Iris pigment epithelial cell (primary cell): Measurements from ENCODE around the gene DIO3.
A peak's percentile ranks its signal among the peaks of the same experiment; 100 is the strongest.

Source experiments
- DNase-seq: peaks from one replicate; pipeline ENCODE4 v3.0.0-alpha.2; 2011; ENCODE audit warnings: low read depth

DIO3 gene

DNA sequence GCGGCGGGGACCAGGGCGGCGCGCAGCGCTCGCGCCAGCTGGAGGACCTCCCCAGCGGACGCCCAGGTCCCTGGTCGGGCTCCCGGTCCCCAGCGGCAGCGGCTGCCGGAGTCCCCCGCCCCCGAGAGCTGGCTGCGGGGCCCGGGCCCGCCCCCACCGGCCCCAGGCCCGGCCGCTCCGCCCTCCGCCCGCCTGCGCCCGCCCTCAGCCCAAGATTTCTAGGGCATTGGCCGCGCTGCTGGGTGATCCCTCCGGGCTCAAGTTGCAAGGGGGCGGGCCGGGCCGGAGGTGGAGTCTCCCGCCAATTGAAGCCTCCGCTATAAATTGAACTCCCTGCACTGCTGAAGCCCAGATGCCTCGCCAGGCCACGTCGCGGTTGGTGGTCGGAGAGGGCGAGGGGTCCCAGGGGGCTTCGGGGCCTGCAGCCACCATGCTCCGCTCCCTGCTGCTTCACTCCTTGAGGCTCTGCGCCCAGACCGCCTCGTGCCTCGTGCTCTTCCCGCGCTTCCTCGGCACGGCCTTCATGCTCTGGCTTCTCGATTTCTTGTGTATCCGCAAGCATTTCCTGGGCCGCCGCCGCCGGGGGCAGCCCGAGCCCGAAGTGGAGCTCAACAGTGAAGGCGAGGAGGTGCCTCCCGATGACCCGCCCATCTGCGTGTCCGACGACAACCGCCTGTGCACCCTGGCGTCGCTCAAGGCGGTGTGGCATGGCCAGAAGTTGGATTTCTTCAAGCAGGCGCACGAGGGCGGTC is at the start of gene DIO3:
DIO3 (plus strand) TSS at position 351 of the 752 bp plus-strand sequence.
- DNase-seq, result peak; percentile 10

DNA sequence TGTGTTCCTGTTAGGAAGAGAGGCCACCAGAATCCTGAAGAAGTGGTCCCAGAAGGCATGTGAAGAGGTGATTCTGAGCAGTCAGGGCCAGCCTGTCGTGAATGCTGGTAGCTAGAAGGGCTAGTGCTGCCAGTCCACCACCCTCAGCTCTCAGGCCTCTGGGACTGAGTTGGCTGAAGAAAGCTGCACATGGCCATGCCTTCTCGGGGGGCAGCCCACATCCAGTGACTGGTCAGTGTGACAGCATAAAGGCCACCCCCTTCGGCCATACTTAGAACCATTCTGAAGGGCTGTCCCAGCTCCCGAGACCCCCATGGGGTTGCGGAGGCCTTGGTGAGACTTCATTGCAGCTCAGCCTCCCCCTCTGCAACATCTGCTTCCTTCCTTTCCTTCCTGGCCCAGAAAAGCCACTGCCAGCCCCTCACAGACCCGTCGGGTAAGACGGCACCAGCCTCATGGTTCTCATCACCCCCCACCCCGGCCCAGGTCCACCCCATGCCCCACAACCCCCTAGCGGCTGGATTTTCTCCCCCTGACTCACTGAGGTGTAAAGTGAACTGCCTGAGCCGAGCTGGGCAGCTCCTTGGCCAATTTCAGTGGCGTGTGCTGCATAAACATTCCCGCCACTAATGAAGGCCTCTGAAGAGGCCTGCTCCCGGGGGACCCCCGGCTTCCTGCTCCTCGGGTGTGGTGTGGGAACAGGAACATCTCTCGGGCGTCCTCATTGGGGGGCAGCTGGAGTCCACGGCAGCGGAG is 49.5 kb upstream of the DIO3 start:
- DNase-seq, result no peak

DNA sequence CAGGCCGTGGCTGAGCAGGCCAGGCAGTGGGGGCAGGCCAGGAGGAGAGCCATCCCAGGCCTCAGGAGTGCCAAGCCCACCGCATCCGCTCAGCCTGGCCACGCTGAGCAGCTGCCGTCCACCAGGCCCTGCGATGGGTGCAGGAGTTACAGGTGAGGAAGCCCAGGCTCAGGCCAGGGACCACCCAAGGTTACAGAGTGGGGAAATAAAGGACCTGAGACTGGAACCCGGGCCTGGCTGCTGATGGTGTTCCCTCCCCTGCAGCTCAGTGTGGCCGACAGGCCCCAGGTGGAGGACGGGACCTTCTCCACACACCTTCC is 49.0 kb upstream of the DIO3 start:
- no peak for DNase-seq

DNA sequence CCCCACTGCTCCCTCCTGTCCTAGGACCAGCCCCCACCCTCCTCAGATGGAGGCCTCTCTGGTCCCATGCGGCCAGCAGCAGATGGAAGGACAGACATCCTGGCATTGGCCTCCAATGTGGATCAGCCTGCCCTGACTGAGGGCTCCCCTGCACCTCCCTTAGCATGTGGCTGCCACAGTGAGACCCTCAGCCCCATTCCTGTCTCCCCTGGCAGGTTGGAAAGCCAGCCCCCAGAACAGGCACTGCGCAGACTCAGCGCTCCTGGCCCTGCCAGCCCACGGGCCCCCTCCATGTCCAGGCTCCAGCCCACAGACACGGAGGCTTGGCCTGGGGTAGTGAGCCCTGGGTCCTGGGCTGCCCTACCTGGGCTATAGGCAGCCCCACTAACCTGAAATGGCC is 47.2 kb upstream of the DIO3 start:
- no peak for DNase-seq

DNA sequence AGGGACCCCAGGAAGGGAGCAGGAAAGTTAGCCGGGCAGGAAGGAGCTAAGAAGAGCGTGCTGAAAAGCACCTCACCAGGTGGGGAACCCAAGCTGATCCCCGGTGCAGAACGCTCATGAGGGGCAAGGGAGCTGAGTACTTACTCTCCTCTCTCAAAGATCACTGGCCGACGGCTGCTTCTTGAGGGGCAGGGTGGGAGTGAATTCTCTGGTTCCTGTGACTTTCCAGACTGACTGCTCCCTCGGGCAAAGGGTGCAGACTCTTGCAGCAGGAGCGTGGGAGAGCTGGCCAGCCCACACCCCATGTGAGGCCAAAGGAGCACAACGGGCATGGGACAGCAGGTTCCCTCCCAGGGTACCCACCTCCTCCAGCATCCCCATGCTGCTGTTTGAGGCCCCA is 44.9 kb upstream of the DIO3 start:
- DNase-seq, result no peak

DNA sequence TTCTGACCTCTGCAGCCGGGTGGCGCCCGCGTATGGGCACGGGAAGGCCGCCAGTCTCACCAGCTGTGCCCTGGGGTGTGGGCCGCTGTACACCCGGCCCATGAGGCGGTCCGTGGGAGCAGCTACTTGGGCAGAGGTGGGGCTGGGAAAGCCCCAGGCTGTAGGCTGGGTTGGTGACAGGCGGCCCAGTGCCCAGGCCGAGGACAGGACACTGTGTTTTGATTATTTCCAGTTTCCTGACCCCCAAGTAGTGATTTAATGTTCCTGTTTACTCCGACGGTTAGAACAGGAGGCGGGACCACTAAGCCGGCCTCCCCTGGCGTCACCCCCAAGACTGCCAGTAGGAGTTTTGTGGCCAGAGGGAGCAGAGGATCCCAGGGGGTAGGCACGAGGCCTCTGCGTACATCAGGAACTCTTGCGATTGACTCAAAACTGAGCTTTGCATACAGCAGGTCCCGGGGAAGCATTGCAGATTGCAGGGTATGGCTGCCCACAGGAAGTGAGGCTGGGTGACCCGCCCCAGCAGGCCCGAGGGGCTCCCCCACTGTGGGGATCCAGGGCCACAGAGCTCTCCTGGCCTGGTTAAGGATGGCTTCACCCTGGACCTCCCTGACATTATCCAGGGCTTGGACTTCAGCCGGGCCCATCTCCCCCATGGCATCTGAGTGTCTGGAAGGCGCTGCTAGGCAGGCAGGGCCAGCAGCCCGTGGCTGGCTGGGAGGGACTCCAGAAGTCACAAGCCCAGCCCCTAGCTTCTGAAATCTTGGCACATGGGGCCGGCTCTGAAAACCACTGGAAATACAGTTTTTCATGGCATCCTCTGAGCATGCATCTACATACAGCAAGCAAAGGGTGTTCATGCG is 42.5 kb upstream of the DIO3 start:
- no peak for DNase-seq

DNA sequence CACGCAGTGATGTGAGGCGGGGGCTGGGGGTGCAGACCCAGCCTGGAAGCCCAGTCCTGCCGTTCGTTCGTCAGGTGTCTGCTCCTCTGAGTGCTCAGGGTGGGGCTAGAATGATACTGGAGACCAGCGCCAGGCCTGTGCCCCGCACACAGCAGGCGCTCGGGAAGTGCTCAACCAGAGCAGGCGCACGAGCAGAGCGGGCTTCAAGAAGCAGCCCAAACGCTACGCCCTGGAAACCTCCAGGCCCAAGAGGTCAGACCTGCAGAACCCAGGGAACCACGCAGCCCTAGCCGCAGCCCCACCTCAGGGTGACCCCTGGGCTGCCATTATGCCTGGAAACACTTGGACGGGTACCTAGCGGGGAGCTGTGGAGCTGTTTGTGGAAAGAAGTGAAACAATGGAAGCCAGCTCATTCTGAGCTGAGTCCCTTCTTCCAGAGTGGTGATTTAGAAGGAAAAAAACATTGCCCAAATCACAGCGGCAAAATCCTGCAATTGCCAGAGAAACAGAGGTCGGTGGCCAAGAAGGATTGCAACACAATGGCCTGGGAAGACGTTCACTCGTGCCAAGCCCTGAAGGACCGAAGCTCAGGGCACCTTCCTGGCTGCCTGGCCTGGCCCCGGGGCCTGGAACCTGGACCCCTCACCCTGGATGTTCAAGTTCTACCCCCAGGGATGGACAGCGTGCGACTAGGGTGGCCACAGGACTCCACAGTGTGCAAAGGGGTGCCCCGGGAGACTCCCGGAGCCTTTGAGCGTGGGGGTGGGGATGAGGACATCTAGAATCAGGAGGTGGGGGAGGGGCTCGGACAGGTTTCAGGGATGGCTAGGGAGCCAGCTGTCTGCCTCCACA is 40.4 kb upstream of the DIO3 start:
- no peak for DNase-seq

DNA sequence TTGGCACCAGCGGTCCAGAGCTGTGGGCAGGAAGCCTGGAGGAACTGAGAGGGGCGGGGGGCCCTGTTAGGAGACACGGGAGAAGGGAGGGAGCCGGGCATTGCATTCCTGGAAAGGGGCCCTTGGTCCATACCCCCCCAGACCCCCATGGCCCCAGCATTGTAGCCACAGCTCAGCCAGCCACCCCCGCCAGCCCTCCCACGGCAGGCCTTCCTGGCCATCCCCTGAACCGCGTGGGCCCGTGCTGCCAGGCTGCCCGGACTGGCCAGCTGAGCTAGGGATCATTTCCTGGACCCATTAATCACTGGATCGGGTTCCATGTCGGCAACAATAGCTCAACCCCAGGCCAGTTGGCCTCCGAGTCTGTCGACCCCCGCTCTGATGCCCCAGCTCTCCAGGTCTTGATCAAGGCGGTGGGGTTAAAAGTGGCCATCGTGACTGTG is 39.8 kb upstream of the DIO3 start:
- no peak for DNase-seq

DNA sequence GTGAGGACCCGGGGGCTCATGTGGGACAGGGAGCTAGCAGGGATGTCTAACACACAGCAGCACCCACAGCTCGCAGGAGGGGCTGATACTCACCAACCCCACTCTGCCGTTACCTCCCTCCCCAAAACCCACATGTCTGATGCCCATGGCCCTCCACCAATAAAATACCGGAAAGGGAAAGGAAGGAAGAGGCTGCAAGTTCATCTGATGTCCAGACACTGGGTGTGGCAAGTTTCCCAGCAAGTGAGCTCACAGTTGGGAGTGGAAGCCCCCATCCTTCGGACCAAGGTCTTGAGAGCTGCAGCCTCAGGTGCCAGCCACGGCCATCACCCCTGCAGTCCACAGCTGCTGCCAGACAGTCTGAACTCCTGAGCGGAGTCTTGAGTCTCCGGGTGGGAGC is 39.3 kb upstream of the DIO3 start:
- no peak for DNase-seq

DNA sequence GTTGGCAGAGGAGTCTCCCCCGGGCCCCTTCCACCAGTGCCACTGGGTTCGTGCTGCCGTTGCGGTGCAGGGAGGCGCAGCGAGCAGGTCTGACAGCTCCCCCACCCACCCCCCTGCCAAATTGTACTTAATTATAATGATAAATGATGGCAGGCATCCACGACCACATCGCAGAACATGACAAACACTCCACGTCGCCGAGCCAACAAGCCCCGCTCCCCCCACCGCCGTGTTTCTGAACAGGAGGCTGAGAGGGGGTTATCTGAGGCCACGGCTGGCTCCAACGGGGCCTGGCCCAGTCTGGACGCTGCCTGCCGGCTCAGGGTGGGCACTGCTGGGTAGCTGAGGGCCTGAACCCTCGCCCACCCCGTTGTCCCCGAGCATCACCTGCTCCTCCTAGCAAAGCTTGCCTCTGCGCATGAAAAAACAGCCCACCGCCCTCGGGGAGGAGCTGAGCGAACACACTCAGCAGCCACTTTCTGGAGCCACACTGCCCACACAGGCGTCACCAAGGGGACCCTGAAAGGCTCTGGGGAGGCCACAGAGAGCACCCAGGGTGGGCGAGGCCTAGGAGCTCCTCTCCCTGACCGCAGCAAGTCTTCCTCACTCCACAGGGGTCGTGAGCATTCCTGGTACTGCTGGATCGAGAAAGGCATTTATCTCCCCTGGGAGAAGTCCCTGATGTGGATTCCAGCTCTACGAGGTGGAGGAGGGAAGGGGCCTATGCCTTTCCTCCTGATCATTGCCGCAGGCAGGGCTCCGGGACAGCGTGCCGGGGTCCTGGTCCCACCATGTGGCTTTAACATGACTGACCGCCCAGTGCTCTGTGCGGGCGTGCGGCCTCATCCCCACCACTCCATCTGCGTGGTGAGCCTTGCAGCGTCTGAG is 35.4 kb upstream of the DIO3 start:
- no peak for DNase-seq

DNA sequence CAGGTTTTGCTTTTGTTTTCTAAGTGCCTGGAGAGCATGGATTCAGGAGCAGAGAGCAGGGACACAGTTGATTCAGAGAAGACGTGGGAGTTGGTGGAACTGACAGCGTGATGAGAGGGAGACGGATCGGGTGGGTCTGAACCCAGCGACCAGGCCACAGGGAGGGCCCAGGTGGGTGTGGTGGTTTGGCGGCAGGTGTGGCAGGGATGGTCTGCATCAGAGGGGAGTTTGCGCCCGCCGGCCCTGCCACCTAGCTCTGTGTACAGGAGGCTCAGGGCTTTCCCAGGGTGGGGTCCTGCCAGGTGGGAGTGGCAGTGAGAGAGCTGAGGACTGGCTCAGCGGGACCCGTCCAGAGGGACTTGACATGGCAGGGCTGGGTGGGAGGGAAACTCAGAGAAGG is 33.3 kb upstream of the DIO3 start:
- DNase-seq, result no peak

DNA sequence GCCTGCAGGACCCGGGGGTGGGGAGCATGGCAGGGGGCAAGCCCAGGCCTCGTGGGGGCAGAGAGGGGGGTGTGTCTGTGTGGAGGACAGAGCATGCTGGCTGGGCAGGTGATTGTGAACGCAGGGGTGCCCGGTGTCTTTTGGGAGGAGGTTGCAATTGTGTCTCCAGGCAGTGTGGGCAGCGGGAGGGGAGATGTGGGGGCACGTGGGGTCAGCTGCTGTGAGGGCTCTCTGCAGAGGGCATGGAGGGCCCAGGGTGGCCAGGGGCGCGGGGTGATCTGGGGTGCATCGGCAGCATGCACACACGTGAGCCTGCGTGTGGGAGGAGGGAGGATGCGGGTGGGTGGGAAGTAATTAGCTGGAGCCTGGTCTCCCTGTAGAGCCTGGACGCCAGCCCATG is 32.2 kb upstream of the DIO3 start:
- DNase-seq, result no peak

DNA sequence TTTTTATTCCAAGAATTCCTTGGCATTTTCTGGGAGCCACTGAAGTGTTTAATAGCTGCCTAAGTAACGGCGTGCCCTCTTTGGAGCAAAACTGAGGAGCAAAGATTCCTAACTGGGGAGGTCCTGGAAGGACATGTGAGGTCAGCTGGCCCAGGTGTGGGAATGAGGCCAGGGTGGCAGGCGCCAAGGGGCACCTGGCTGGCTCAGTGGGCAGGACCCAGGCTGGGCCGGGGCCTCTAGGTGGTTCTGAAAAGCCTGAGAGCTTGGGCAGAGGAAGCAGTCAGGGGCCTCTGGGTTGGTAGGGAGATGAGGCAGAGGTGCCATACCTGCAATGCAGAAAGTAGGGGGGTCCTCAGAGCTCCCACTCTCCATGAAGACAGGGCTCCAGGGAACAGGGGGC is 27.1 kb upstream of the DIO3 start:
- no peak for DNase-seq

DNA sequence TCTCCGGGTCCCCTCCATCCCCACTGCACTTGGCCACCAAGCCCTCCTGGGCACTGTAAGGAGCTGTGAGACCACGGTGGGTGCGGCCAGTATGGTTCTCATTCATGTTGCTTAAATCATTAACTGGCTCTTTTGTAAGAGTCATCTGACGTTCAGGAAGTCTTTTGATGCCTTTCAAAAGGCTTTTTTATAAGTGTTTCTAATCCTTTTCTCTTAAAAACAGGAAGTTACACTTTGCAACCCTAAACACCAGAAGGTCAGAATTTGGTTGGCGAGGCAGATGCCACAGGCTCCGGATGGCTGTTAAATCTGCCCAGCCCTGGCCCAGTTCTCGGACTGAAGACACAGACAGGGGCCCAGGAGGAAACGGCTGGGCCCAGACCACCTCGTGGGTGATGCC is 26.1 kb upstream of the DIO3 start:
- no peak for DNase-seq

DNA sequence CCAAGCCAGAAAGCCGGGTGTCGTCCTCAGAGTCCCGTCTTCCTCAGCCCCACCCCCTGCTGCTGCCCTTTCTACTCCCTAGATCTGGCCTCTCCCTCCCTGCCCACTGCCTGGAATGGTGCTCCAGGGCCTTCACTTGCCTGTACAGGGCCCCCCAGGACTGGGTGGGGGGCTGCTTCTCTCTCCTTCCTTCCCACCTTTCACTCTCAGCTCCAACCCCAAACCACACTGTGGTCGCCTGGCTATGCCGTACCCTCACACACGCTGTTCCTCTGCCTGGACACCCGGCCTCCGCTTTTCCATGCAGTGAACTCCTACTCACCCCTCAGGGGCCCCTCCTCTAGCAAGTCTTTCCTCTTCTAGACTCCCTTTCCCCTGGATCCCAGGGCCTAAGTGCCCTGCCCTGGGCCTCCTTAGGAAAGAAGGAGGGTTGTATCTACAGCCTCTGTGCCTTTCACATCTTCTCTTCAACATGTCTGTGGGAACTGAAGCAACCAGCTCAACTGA is 25.5 kb upstream of the DIO3 start:
- DNase-seq, result no peak

DNA sequence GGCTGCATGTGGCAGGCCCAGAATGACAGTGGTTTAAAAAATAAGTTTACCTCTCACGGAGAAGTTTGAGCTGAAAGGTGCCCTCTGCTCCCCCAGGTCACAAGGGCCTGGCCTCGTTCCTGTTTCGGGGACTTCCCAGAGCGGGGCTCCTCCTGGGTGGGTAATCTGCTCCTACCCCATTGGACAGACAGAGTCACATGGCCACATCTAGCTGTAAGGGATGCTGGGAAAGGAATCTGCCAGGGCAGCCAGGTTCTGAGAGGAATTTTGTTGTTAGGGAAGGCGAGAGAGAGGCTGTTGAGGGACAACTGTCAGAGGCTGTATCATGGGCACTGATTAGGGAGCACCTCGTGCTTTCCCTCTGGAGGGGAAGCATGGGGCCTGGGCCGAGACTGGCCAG is 24.0 kb upstream of the DIO3 start:
- DNase-seq, result no peak

DNA sequence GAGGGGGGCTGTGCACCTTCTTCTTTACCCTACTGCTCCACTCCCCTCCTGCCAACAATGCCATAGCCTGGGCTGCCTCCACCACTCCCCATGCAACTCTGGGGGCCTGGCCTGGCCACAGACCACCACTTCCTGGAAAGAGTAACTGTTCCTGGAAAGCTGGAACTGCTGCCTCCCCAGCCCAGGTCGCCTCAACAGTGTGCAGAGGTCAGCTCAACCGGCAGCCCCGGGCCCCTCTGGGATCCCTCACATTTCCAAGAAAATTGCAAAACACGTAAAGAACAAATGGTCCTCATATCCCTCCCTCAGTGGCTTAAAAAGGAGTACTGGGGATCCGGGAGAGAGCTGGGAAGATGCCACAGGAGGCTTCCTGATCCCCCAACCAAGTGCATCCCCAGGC is 22.4 kb upstream of the DIO3 start:
- no peak for DNase-seq

DNA sequence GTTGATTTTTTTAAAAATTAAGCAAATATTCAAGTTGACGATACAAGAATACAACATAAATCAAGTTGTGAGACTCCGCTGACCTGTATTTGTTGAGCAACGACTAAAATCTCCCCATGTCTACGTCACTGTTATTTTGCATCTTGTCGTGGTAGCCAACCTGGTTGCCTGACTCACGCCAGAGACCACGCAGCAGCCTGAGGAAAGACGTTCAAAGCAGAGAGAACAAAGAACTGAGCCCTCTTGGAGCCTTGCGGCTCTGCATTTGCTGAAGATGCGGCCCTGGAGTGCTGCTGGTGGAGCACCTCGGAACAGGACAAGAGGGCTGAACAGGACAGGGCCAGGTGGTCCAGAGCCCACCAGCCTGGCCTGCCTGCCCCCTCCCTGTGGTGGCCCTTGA is 21.4 kb upstream of the DIO3 start:
- DNase-seq, result no peak

DNA sequence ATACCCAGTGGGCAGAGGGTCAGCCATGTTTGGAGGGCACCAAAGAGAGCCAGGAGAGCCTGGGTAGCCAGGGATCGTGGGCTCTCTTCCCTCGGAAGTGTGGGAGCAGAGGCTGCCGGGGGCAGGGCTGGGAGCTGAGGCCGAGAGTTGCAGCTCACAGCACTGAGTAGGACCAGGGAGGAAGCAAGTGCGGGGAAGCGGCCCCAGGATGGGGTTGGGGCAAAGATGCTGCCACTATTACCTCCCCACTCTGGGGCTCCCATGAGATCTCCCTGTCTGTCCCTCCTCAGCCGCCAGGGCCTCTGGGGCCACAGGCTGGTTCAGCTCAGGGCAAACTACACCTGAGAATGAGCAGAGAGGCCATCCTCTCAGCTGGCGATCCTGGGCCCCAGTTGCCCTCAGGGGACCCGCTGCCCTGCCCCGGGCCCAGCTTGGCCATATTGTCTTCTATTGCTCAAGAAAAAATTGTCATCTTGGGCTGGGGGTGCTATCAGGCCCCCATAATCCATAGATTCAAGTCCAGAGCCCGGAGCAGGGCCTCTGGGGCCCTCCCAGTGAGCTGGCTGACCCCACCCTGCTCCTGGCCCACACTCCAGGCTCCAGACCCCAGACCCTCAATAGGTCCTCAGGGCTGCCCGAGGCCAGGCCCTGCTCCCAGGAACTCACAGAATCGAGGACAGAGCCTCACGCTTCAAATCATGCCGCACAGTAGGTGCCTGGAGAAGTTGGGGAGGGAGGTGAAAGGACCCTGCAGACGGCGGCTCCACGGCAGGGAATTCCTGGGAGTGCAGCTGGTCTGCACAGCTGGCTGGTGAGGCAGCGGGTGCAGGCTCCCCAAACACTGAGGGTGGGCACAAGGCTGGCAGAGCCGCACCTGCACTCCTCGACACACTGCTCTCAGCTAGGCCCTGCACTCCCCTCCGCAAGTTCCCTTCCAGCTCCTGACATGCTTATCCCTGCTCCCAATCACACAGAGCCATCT is 20.5 kb upstream of the DIO3 start:
- no peak for DNase-seq

DNA sequence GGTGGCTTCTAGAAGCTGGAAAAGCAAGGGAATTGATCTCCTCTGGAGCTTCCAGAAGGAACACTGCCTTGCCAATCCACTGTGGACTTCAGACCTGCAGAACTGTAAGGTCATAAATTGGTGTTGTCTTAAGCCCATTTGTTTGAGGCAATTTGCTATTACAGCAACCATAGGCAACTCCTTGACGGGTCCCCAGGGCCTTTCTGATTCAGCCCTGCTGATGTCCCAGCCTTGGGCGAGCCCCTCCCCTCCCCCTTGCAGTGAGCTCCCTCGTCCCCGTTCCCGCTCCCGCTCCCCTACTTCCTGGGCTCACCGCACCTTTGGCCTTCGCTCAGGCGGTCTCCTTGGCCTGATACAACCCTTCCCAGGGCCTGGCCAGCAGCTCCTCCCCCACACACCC is 18.9 kb upstream of the DIO3 start:
- DNase-seq, result no peak
